Transverse colon (tissue), 4 donors: ENCODE measurements around the gene ZNF837.

Source experiments
- CTCF ChIP-seq, 5 experiments: fragments of 200-600 bp in 3 of 5; fragments of 450-650 bp in 2 of 5; sonication (generic) in 3 of 5; IDR thresholded peaks; 1 replicate in 2 of 5; 2 replicates in 3 of 5; pipeline ENCODE4 v1.5.1; 2016 to 2017; ENCODE audit warnings: antibody characterized with exemption in 5 of 5, inconsistent platforms in 3 of 5, mild to moderate bottlenecking in 2 of 5, moderate library complexity in 1 of 5
- EP300 ChIP-seq: sonication (generic); formaldehyde crosslinking; IDR thresholded peaks from one replicate; pipeline ENCODE4 v1.6.1; 2017; ENCODE audit warnings: antibody characterized with exemption, low read depth
- POLR2AphosphoS5 ChIP-seq, 3 donors: sonication (generic); formaldehyde crosslinking; IDR thresholded peaks; one replicate each; pipeline ENCODE4 v1.6.1; 2016; ENCODE audit warnings: antibody characterized with exemption in 3 of 3

GRCh38 chr19:58395979-58396627 is 15.3 kb upstream of the ZNF837 start:
- TF ChIP-seq CTCF (IDR thresholded peaks at IDR 0.05) (no peak), EP300 (no peak), POLR2AphosphoS5 (IDR thresholded peaks at IDR 0.05) (no peak)
